ENCODE results near the gene ZDHHC14.

GRCh38 chr6:157629220-157629619 is 248.2 kb downstream of the ZDHHC14 start:
- TF ChIP-seq HOXA7 (CRISPR knock-in tag; IDR thresholded peaks at IDR 0.05) (no peak), CTCF (IDR thresholded peaks at IDR 0.05) (no peak), FOSL2 (IDR thresholded peaks at IDR 0.05) (no peak), FOSL2 (CRISPR knock-in tag; IDR thresholded peaks at IDR 0.05) (no peak), RCOR1 (IDR thresholded peaks at IDR 0.05; ENCODE audit: low read depth, low read length) (no peak), ATOH8 (CRISPR knock-in tag; IDR thresholded peaks at IDR 0.05; ENCODE audit: low read depth) (no peak), ELK1 (IDR thresholded peaks at IDR 0.05; ENCODE audit: low read depth, low read length) (no peak), POLR2A (IDR thresholded peaks at IDR 0.05; ENCODE audit: low read length) (no peak), USF2 (IDR thresholded peaks at IDR 0.05) (no peak), SMC3 (IDR thresholded peaks at IDR 0.05) (no peak)

Measured in A549 (cell line).